NT2/D1 (cell line): Measurements from ENCODE around the gene PALD1.

Experiments used
- DNase-seq: peaks from one replicate; pipeline ENCODE4 v3.0.0-alpha.2; 2011; ENCODE audit warnings: low read depth, low spot score
- H3K27me3 ChIP-seq: 2 replicates; pipeline ENCODE4 v1.6.0; 2011; ENCODE audit warnings: mild to moderate bottlenecking; ENCODE audit not compliant: insufficient read length, insufficient read depth
- H3K36me3 ChIP-seq: 2 replicates; pipeline ENCODE4 v1.6.1; 2011; ENCODE audit warnings: mild to moderate bottlenecking, low read length, mixed read lengths; ENCODE audit not compliant: insufficient read depth, insufficient read length
- H3K4me1 ChIP-seq: 2 replicates; pipeline ENCODE4 v1.5.1; 2011; ENCODE audit not compliant: insufficient read depth, insufficient read length
- H3K4me3 ChIP-seq: 2 replicates; pipeline ENCODE4 v1.5.1; 2011; ENCODE audit warnings: low read depth; ENCODE audit not compliant: insufficient read length
- H3K9ac ChIP-seq: 2 replicates; pipeline ENCODE4 v1.6.0; 2011; ENCODE audit warnings: low read depth; ENCODE audit not compliant: insufficient read length
- H3K9me3 ChIP-seq: 2 replicates; pipeline ENCODE4 v1.5.1; 2011; ENCODE audit warnings: mild to moderate bottlenecking, low read length; ENCODE audit not compliant: insufficient read depth
- SUZ12 ChIP-seq: IDR thresholded peaks from 2 replicates; pipeline ENCODE4 v1.6.1; 2011; ENCODE audit not compliant: insufficient read length, insufficient read depth; ENCODE audit errors: extremely low read depth
- YY1 ChIP-seq: IDR thresholded peaks from 2 replicates; pipeline ENCODE4 v1.6.1; 2011; ENCODE audit not compliant: insufficient read length, insufficient read depth
- ZNF274 ChIP-seq: IDR thresholded peaks from 2 replicates; pipeline ENCODE4 v1.6.1; 2011; ENCODE audit warnings: mild to moderate bottlenecking, low read depth, low read length

PALD1 gene

GRCh38 chr10:70478191-70479164, at the start of gene PALD1:
Gene PALD1 (plus strand): TSS chr10:70478767. CDS start chr10:70525952, 47,185 bp downstream.
- TF ChIP-seq ZNF274 (no peak), YY1 (no peak), SUZ12 (no peak)
- peak within 1 kb of the TSS; percentile 86 for H3K9ac ChIP-seq
- peaks cover 9% of the 10 kb centered on the region for H3K4me1 ChIP-seq
- peaks cover 8% of the 10 kb centered on the region for H3K36me3 ChIP-seq
- H3K4me3 ChIP-seq = peak within 1 kb of the TSS; percentile 72
- H3K27me3 ChIP-seq = no peaks in the 10 kb centered on the region
- DNase-seq = no peak
- no peaks in the 10 kb centered on the region for H3K9me3 ChIP-seq

GRCh38 chr10:70430493-70431445, 47.8 kb upstream of the PALD1 start:
- H3K36me3 ChIP-seq = peaks cover 66% of the 10 kb centered on the region
- TF ChIP-seq ZNF274 (no peak), SUZ12 (no peak), YY1 (no peak)
- DNase-seq = no peak

GRCh38 chr10:70432101-70432500, 46.5 kb upstream of the PALD1 start:
- DNase-seq = no peak
- peaks cover 64% of the 10 kb centered on the region for H3K36me3 ChIP-seq
- no peak overlapping the region for H3K9ac ChIP-seq
- no peak overlapping the region for H3K4me3 ChIP-seq
- no peaks in the 10 kb centered on the region for H3K4me1 ChIP-seq
- H3K9me3 ChIP-seq = no peaks in the 10 kb centered on the region
- H3K27me3 ChIP-seq = no peaks in the 10 kb centered on the region
- TF ChIP-seq ZNF274 (no peak), SUZ12 (no peak), YY1 (no peak)

More at GRCh38 chr10:70430493-70431445, 47.8 kb upstream of the PALD1 start:
- no peak overlapping the region for H3K9ac ChIP-seq
- no peaks in the 10 kb centered on the region for H3K9me3 ChIP-seq
- no peak overlapping the region for H3K4me3 ChIP-seq
- no peaks in the 10 kb centered on the region for H3K4me1 ChIP-seq
- no peaks in the 10 kb centered on the region for H3K27me3 ChIP-seq

- Histone ChIP-seq H3K27me3 (no peaks in the 10 kb centered on the region), H3K36me3 (peaks cover 59% of the 10 kb centered on the region), H3K4me3 (no peak overlapping the region), H3K9me3 (no peaks in the 10 kb centered on the region), H3K9ac (no peak overlapping the region), H3K4me1 (no peaks in the 10 kb centered on the region)
- no peak for TF ChIP-seq ZNF274
- TF ChIP-seq YY1 = no peak
- TF ChIP-seq SUZ12 = no peak
- DNase-seq = no peak
Observed at GRCh38 chr10:70432561-70433263, 45.9 kb upstream of the PALD1 start.

GRCh38 chr10:70433581-70434280, 44.8 kb upstream of the PALD1 start:
- no peak overlapping the region for H3K9ac ChIP-seq
- H3K4me3 ChIP-seq = no peak overlapping the region
- DNase-seq = no peak
- H3K27me3 ChIP-seq = peaks cover 4% of the 10 kb centered on the region
- TF ChIP-seq YY1 (no peak), ZNF274 (no peak), SUZ12 (no peak)
- no peaks in the 10 kb centered on the region for H3K4me1 ChIP-seq
- H3K36me3 ChIP-seq = peaks cover 49% of the 10 kb centered on the region
- no peaks in the 10 kb centered on the region for H3K9me3 ChIP-seq
